Sigmoid colon (tissue), 4 donors: ENCODE results near the gene TUBB.
"Not testable (repeated sequence)": the region's sequence is repeated elsewhere in the genome, so short reads cannot be mapped to it uniquely, and the experiment has no call there.

Experiments
- EP300 ChIP-seq, 4 donors: sonication (generic); formaldehyde crosslinking; IDR thresholded peaks; one replicate each; pipeline ENCODE4 v1.6.1; 2017; ENCODE audit warnings: antibody characterized with exemption in 4 of 4
- POLR2A ChIP-seq, 2 donors: fragments of 450-650 bp; IDR thresholded peaks; one replicate each; pipeline ENCODE4 v1.6.1; 2016; ENCODE audit warnings: antibody characterized with exemption in 2 of 2, mild to moderate bottlenecking in 2 of 2, moderate library complexity in 2 of 2
- POLR2AphosphoS5 ChIP-seq, 4 donors: sonication (generic); formaldehyde crosslinking; IDR thresholded peaks; one replicate each; pipeline ENCODE4 v1.6.1; 2017; ENCODE audit warnings: antibody characterized with exemption in 4 of 4
- TF ChIP-seq, protein P1 (sequence below), 4 experiments: fragments of 450-650 bp in 3 of 4; fragments of 200-600 bp in 1 of 4; IDR thresholded peaks; one replicate each; pipeline ENCODE4 v1.5.1; 2016 to 2019; ENCODE audit warnings: antibody characterized with exemption in 4 of 4, mild to moderate bottlenecking in 3 of 4, moderate library complexity in 2 of 4

DNA sequence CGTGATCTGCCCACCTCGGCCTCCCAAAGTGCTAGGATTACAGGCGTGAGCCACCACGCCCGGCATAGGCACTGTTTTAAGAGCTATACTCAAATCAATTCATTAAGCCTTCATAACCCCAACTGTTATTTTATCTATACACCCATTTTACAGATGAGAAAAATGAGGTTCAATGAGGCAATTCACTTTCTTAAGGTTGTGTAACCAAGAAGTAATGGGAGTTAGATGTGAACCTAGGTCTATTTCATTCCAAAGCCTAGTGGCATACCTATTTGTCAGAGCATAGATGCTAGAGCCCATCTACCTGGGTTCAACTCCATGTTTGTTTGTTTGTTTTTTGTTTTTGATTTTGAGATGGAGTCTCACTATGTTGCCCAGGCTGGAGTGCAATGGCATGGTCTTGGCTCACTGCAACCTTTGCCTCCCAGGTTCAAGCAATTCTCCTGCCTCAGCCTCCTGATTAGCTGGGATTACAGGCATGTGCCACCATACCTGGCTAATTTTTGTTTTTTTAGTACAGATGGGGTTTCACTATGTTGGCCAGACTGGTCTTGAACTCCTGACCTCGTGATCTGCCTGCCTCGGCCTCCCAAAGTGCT, 36.4 kb downstream of the TUBB start:
- TF ChIP-seq, protein P1, sequence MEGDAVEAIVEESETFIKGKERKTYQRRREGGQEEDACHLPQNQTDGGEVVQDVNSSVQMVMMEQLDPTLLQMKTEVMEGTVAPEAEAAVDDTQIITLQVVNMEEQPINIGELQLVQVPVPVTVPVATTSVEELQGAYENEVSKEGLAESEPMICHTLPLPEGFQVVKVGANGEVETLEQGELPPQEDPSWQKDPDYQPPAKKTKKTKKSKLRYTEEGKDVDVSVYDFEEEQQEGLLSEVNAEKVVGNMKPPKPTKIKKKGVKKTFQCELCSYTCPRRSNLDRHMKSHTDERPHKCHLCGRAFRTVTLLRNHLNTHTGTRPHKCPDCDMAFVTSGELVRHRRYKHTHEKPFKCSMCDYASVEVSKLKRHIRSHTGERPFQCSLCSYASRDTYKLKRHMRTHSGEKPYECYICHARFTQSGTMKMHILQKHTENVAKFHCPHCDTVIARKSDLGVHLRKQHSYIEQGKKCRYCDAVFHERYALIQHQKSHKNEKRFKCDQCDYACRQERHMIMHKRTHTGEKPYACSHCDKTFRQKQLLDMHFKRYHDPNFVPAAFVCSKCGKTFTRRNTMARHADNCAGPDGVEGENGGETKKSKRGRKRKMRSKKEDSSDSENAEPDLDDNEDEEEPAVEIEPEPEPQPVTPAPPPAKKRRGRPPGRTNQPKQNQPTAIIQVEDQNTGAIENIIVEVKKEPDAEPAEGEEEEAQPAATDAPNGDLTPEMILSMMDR (IDR thresholded peaks at IDR 0.05) = not testable (repeated sequence)
- not testable (repeated sequence) for TF ChIP-seq POLR2A, POLR2AphosphoS5, EP300 (IDR thresholded peaks at IDR 0.05)
